ENCODE data around the gene SERPINB6.

DNA sequence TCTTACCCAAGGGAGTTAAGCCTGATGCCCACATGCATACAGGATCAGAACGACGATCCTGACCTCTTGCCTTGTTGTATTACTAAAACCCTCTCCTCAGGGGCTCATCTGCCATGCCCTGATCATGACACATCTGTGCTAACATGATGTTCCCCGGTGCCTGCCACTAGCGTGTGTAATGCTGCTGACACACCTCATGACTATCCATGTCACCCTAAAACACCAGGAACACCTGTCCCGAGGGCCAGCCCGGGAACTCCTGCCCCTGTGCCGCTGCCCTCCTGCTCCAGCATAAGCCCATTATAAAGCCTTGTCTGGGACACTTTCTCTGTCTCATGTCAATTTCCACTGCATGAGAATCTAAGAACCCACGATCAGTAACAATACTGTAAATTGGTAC is 7.6 kb downstream of the SERPINB6 start:
- TF ChIP-seq EZH2 (IDR thresholded peaks at IDR 0.05; ENCODE audit: insufficient read depth, poor library complexity, severe bottlenecking) (no peak), EZH2phosphoT487 (IDR thresholded peaks at IDR 0.05; ENCODE audit: insufficient read depth, low read depth) (no peak)

All from GM23248 (cell line).